ENCODE data around the gene ZNF329.
A peak's percentile ranks its signal among the peaks of the same experiment; 100 is the strongest.
"Not testable (repeated sequence)": the region's sequence is repeated elsewhere in the genome, so short reads cannot be mapped to it uniquely, and the experiment has no call there.

Gene ZNF329

GRCh38 chr19:58150328-58150921 is at the start of gene ZNF329:
Gene ZNF329 (minus strand): TSS chr19:58150789. CDS start chr19:58129503, 21,286 bp downstream.
- peak; percentile 76 for DNase-seq (ENCODE audit: low read depth)

DNA sequence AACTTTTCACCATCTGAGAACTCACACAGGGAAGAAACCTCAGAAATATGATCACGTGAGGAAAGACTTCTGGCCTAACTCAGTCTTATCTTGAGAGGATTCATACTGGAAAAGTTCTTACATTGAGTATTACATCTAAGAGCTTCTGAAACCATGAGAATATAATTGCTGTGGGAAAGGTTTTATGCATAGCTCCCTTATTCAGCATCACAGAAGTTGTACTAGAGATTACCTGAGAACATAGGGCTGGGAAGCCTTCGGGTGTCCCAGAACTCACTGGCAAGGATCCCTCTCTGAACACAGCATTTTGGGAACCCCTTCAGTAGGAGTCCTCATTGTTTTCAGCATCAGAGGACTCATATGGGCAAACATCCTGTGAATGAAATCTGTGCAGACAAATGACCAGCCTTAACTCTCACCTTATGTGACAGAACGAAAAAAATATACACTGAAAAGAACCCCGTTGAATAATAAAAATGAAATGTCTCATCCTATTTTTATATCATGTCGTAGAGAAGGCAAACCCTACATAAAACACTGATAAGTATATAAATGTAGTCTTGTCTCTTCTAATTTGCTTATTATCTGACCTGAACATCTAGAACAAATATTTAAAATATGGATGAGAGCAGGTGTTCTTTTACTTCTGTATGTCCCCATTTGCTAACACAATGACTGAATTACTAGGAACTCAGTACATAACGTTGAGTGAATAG is 46.5 kb upstream of the ZNF329 start:
- peak; percentile 15 for DNase-seq (ENCODE audit: low read depth)

DNA sequence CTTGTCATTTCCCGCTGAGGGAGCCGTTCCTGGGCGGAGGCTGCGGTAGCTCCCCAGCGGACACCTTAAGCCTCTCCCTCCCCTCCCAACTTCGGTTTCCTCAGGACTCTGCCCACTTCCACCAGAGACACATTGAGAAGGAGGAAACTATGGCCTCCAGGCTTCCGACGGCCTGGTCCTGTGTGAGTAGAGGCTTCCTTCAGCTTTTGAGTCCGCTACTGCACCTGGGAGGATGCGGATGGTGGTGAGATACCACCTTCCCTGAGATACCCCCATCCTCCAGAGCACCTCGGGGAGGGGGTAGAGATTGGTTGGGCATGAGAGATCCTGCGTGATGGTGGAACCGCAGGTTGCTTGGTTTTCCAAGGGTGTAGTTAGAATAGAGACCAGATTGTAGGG is 33.2 kb upstream of the ZNF329 start:
- no peak for DNase-seq (ENCODE audit: low read depth)

- DNase-seq (ENCODE audit: low read depth) = peak; percentile 93
These were observed 32.6 kb upstream of the ZNF329 start, which contains the start of gene ZNF274 for GRCh38 chr19:58182989-58183816. Gene ZNF274 (plus strand): TSS chr19:58183061. CDS start chr19:58183966, 905 bp downstream.

- DNase-seq (ENCODE audit: low read depth) = no peak
These were observed 32.0 kb upstream of the ZNF329 start for GRCh38 chr19:58182577-58182988.

DNA sequence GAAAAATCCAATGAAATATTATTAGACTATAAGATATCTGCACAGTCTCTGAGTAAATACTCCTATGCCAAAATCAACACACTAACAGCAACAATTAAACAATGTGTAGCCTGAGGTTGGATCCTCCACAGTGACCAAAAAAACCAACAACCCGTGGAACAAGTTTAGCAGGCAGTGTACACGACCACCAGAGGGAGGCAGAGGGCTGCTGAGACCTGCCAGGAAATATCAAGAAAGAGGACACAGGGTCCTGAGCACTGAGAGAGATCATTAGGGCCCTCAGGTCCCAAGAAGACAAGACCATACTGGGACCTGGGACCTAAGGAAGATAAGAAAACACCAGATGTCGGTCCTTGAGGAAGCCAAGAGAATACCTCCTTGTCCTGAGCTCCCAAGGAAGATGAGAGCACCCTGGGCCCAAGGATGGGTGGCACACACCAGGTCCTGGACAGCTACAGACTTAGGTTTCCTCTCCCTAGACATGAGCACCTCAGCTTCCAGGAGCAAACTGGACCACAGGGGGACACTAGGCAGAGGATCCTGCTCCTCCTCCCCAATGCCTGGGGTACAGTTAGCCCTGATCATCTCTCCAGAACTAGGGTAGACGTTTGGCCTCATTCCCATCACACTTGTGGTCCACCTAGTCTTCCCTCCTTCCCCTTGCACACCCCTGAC is 31.4 kb upstream of the ZNF329 start:
- no peak for DNase-seq (ENCODE audit: low read depth)

GRCh38 chr19:58170860-58171259 is 20.3 kb upstream of the ZNF329 start:
- DNase-seq (ENCODE audit: low read depth) = no peak

- no peak for DNase-seq (ENCODE audit: low read depth)
These were observed 16.2 kb upstream of the ZNF329 start for GRCh38 chr19:58166708-58167280.

DNA sequence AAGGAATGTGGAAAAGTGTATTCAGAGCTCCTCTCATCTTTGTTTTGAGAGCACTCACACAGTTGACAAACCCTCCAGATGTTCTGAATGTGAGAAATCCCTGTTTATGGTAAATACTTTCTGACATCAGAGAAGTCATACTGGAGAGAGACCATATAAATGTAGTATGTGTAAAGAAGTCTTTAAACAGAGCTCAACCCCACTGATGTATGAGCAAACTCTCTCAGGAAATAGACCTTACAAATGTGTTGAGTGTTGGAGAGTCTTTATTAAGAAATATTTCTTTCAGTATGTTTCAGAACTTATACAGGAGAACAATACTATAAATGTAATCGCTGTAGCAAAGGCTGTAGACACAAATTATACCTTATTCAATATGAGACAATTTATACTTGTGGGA is 15.7 kb upstream of the ZNF329 start:
- DNase-seq (ENCODE audit: low read depth) = no peak

- DNase-seq (ENCODE audit: low read depth) = no peak
These were observed 6.6 kb upstream of the ZNF329 start for GRCh38 chr19:58157045-58157728.

DNA sequence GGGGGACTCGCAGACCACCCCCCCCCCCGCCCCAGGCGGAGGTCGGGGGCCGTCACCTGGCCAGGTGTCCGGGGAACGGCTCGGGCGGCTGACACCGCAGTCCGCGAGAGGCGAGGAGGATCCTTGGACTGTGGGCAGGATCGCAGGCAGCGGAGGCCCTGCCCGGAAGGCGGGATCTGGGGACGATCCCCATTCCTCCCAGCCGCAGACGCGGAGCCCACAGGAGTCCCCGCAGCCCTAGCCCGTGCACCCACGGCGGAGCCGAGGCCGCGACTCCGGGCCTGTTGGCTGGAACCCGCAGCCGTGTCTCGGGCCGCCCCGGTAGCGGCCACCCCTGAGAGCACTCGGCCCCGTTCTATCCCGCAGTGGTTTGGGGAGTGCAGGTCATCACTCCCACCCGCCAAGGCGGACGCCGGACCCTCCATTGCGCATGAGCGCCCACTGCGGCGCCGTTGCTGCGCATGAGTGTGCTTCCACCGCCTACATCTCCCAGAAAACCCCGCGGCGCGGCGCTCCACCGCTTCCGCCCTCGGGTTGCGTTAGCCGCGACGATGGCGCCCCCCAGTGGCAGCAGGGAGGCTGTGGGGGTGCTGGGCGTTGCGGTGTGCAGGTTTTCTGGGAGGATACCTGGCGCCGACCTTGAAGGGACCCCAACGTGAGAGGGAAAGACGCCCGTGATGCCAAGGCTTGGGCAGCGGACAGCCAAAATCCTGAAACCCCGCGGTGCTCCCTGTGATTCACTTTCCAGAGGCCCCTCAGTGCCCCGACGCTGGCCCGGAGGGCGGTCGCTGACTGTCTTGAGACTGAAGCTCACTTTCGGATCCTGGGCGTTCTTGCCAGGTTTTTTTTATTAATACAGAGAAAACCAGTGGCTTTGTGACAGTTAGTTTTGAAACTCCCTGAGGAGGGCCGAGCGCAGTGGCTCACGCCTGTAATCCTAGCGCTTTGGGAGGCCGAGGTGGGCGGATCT is 4.4 kb upstream of the ZNF329 start:
- peak; percentile 91 for DNase-seq (ENCODE audit: low read depth)

DNA sequence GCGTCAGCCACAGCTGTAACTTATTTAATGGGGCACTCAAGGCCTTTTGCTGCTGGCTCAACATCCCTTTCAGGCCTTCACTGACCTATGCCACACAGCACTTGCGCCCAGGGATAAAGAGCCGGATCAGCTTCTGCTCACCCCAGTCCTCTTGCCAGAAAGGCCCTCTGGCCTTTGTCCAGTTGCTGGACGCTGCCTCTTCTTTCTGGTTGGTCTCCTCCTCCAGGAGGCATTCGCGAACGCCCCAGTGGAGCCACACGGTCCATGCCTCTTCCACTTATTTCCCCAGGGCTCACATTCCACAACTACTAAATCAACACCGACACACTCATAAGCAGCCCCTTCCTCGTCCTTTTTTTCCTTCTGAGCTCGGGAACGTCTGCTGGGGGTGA is 3.7 kb upstream of the ZNF329 start:
- peak; percentile 76 for DNase-seq (ENCODE audit: low read depth)

DNA sequence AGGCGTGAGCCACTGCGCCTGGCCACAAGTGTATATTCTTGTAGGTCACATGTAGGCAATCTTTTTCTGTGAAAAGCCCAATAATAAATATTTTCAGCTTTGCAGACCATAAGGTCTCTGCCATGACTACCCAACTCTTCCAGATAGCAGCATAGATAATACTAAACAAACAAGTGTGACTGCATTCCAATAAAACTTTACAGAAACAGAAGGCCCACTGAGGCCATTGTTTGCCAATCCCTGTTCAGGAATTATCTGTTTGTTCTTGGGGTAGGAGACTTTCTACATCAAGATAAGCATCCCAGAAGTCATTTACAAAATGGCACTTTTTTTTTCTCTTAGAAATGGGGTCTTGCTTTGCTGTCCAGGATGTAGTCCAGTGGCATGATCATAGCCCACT is 2.8 kb upstream of the ZNF329 start:
- no peak for DNase-seq (ENCODE audit: low read depth)

DNA sequence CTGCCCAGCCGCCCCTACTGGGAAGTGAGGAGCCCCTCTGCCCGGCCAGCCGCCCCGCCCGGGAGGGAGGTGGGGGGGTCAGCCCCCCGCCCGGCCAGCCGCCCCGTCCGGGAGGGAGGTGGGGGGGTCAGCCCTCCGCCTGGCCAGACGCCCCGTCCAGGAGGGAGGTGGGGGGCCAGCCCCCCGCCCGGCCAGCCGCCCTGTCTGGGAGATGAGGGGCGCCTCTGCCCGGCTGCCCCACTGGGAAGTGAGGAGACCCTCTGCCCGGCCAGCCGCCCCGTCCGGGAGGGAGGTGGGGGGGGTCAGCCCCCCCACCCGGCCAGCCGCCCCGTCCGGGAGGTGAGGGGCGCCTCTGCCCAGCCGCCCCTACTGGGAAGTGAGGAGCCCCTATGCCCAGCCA is 3.1 kb downstream of the ZNF329 start:
- DNase-seq (ENCODE audit: low read depth) = not testable (repeated sequence)

GRCh38 chr19:58145849-58146248 is 4.7 kb downstream of the ZNF329 start:
- no peak for DNase-seq (ENCODE audit: low read depth)

DNA sequence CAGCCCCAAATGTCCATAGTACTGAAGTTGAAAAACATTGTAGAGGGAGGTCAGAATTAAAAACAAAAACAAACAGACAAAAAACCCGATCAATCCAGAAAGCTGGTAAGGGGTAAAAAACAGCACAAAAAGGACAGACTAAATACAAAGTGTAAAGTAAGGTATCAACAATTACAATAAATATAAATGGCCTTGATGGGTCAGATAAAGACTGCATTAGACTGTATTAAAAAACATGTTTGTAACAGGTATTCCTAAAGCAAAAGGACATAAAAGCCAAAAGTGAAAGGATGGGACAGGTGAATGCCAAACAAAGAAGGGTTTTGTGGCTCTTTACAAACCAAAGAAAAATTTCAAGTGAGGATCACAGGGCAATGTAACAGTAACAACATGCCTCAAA is 16.3 kb downstream of the ZNF329 start:
- no peak for DNase-seq (ENCODE audit: low read depth)

GRCh38 chr19:58129284-58129683 is 21.3 kb downstream of the ZNF329 start:
- DNase-seq (ENCODE audit: low read depth) = no peak

GRCh38 chr19:58128041-58128685 is 22.4 kb downstream of the ZNF329 start:
- DNase-seq (ENCODE audit: low read depth) = no peak

GRCh38 chr19:58123354-58123753 is 27.2 kb downstream of the ZNF329 start:
- no peak for DNase-seq (ENCODE audit: low read depth)
